CD14-positive monocyte (primary cell): ENCODE measurements around the gene FAM13A. TPM values are rescaled to one million over a fixed set of nuclear protein-coding genes. Genes with fewer than 3 reads are reported as not detected.

ENCODE experiments used
- DNase-seq, 3 donors: peaks; one replicate each; pipeline ENCODE4 v3.0.0-alpha.2; 2011 to 2022
- H2AFZ ChIP-seq: 2 replicates; pipeline ENCODE4 v1.6.0; 2012; ENCODE audit warnings: mild to moderate bottlenecking, low read depth, low read length, inconsistent platforms; ENCODE audit not compliant: insufficient read depth, poor library complexity, severe bottlenecking
- H3K27ac ChIP-seq, 2 donors: 1 replicate in 1 of 2; 2 replicates in 1 of 2; pipeline ENCODE4 v1.5.1; 2012 to 2013; ENCODE audit warnings: low read length in 2 of 2, control low read depth in 1 of 2, inconsistent platforms in 1 of 2, low read depth in 1 of 2, mild to moderate bottlenecking in 1 of 2
- H3K27me3 ChIP-seq, 2 donors: one replicate each; pipeline versions ENCODE4 v1.6.0 to v1.6.1; 2011 to 2013; ENCODE audit warnings: low read length in 2 of 2; ENCODE audit not compliant: control insufficient read depth in 2 of 2, insufficient read depth in 2 of 2
- H3K36me3 ChIP-seq, 2 donors: replicated peaks in 1 of 2; 1 replicate in 1 of 2; 2 replicates in 1 of 2; pipeline versions ENCODE4 v1.5.1 to v1.6.1; 2012 to 2013; ENCODE audit warnings: low read length in 2 of 2, control low read depth in 1 of 2, inconsistent platforms in 1 of 2, mild to moderate bottlenecking in 1 of 2; ENCODE audit not compliant: insufficient read depth in 2 of 2, control insufficient read depth in 1 of 2
- H3K4me1 ChIP-seq, 2 donors: 1 replicate in 1 of 2; 2 replicates in 1 of 2; pipeline versions ENCODE4 v1.5.1 to v1.6.1; 2012 to 2013; ENCODE audit warnings: low read length in 2 of 2, control low read depth in 1 of 2, inconsistent platforms in 1 of 2, mild to moderate bottlenecking in 1 of 2, moderate library complexity in 1 of 2; ENCODE audit not compliant: insufficient read depth in 2 of 2, control insufficient read depth in 1 of 2
- H3K4me2 ChIP-seq: replicated peaks from 2 replicates; pipeline ENCODE3; 2012; ENCODE audit warnings: low read length, moderate library complexity, mild to moderate bottlenecking; ENCODE audit not compliant: poor library complexity, severe bottlenecking; ENCODE audit errors: extremely low read depth
- H3K4me3 ChIP-seq, 3 experiments: fragments of 200-600 bp in 1 of 3; sonication (generic) in 1 of 3; replicated peaks in 1 of 3; 1 replicate in 2 of 3; 2 replicates in 1 of 3; pipeline ENCODE4 v1.5.1; 2011 to 2013; ENCODE audit warnings: low read length in 3 of 3, mild to moderate bottlenecking in 3 of 3, control low read depth in 2 of 3, low read depth in 2 of 3, inconsistent platforms in 1 of 3, moderate library complexity in 1 of 3
- H3K79me2 ChIP-seq: 2 replicates; pipeline ENCODE4 v1.6.0; 2012; ENCODE audit warnings: mild to moderate bottlenecking, control low read depth, inconsistent platforms, low read length, moderate library complexity; ENCODE audit not compliant: insufficient read depth
- H3K9ac ChIP-seq: 2 replicates; pipeline ENCODE4 v1.6.0; 2017; ENCODE audit warnings: low read length, mild to moderate bottlenecking; ENCODE audit not compliant: insufficient read depth, poor library complexity, severe bottlenecking
- H3K9me3 ChIP-seq, 2 donors: replicated peaks in 1 of 2; 1 replicate in 1 of 2; 2 replicates in 1 of 2; pipeline versions ENCODE4 v1.5.1 to v1.6.1; 2012 to 2013; ENCODE audit warnings: low read length in 2 of 2, control low read depth in 1 of 2; ENCODE audit not compliant: control insufficient read depth in 1 of 2, insufficient read depth in 1 of 2
- H4K20me1 ChIP-seq: 2 replicates; pipeline ENCODE4 v1.6.0; 2012; ENCODE audit warnings: mild to moderate bottlenecking, low read length, control low read depth, moderate library complexity; ENCODE audit not compliant: insufficient read depth
- H3K27ac Mint-ChIP-seq, 7 donors: one replicate each; pipeline ENCODE4 v1.8.0; 2020; ENCODE audit warnings: mild to moderate bottlenecking in 7 of 7, mixed read lengths in 7 of 7, moderate library complexity in 6 of 7, inconsistent platforms in 2 of 7
- H3K27me3 Mint-ChIP-seq, 3 donors: one replicate each; pipeline ENCODE4 v1.8.0; 2021 to 2022; ENCODE audit warnings: low read depth in 3 of 3, mild to moderate bottlenecking in 3 of 3, mixed read lengths in 3 of 3, moderate library complexity in 3 of 3, inconsistent platforms in 1 of 3
- H3K36me3 Mint-ChIP-seq, 2 donors: one replicate each; pipeline ENCODE4 v1.8.0; 2020; ENCODE audit warnings: mixed read lengths in 2 of 2, inconsistent platforms in 1 of 2, mild to moderate bottlenecking in 1 of 2
- H3K4me1 Mint-ChIP-seq: one replicate; pipeline ENCODE4 v1.8.0; 2020; ENCODE audit warnings: mild to moderate bottlenecking, mixed read lengths
- H3K4me3 Mint-ChIP-seq, 2 donors: one replicate each; pipeline ENCODE4 v1.8.0; 2020; ENCODE audit warnings: mild to moderate bottlenecking in 2 of 2, mixed read lengths in 2 of 2, moderate library complexity in 1 of 2
- H3K9me3 Mint-ChIP-seq, 7 donors: one replicate each; pipeline ENCODE4 v1.8.0; 2020 to 2022; ENCODE audit warnings: mixed read lengths in 7 of 7, mild to moderate bottlenecking in 6 of 7, moderate library complexity in 6 of 7, inconsistent platforms in 2 of 7
- CTCF ChIP-seq: fragments of 200-600 bp; IDR thresholded peaks from one replicate; pipeline ENCODE4 v1.8.0; 2022; ENCODE audit warnings: antibody characterized with exemption, mild to moderate bottlenecking
- WGBS: methylation state at CpG from one replicate; pipeline ENCODE4 v1.1.5; 2013; ENCODE audit warnings: missing lambda C conversion rate; ENCODE audit not compliant: insufficient coverage; 5-methylcytosine and 5-hydroxymethylcytosine counted together
- intact Hi-C, 2 donors: fragments of 100-400 bp; cut with micrococcal nuclease; formaldehyde crosslinking; loops; one replicate each; pipeline versions ENCODE4 v1.15.0 to v1.15.1; 2023
- polyA plus RNA-seq, 3 donors: library from polyadenylated mRNA; depleted of rRNA in 1 of 3; unstranded in 2 of 3; stranded (reverse) in 1 of 3; fragments of 300-500 nt in 2 of 3; fragments of >200 nt in 1 of 3; fragmentation: Illumina TruSeq in 2 of 3; gene quantifications; 1 replicate in 2 of 3; 2 replicates in 1 of 3; pipeline ENCODE4 v1.2.3, GENCODE V29; 2012 to 2021

FAM13A gene
- polyA plus RNA-seq, 3 donors = 5.3 to 20.0 (median 6.5) TPM

DNA sequence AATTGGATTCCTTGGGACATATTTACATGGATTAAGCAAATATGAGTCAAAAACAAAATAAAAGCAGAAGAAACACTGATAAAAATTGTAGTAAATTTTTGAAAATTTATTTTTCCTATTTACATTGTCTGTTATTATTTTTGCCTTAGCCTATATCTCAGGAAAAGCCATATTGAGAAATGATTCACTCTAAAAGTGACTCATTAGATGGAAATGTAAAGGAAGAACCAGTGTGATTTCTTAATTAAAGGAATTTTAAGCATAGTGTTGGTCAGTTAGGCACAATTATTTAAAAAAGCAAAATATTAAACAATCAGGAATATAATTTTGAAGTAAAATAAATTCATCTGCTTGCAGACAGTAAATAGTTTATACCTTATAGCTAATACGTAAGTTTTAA, 191.9 kb downstream of the FAM13A start:
- Histone ChIP-seq H3K36me3 (no peaks in the 10 kb centered on the region), H3K9ac (no peak overlapping the region), H3K9me3 (no peaks in the 10 kb centered on the region), H3K79me2 (no peaks in the 10 kb centered on the region), H4K20me1 (no peaks in the 10 kb centered on the region), H3K4me1 (peaks cover 12 to 15% of the 10 kb centered on the region in 2 donors), H2AFZ (no peak overlapping the region), H3K27ac (no peak overlapping the region), H3K27me3 (peaks cover 5 to 14% of the 10 kb centered on the region in 2 donors), H3K4me3 (no peak overlapping the region), H3K4me2 (no peak overlapping the region)
- Mint-ChIP-seq H3K36me3 (peaks cover 0 to 4% of the 10 kb centered on the region in 2 donors), H3K9me3 (peaks cover 0 to 2% (median 0%) of the 10 kb centered on the region in 7 donors), H3K4me3 (no peak overlapping the region), H3K27ac (no peak overlapping the region), H3K27me3 (peaks cover 2 to 10% (median 9%) of the 10 kb centered on the region in 3 donors), H3K4me1 (peaks cover 11% of the 10 kb centered on the region)
- intact Hi-C loops = no loop called here
- no peak for TF ChIP-seq CTCF
- no peak for DNase-seq
- no CpG with 5 or more reads among the region's 1 CpG for WGBS

DNA sequence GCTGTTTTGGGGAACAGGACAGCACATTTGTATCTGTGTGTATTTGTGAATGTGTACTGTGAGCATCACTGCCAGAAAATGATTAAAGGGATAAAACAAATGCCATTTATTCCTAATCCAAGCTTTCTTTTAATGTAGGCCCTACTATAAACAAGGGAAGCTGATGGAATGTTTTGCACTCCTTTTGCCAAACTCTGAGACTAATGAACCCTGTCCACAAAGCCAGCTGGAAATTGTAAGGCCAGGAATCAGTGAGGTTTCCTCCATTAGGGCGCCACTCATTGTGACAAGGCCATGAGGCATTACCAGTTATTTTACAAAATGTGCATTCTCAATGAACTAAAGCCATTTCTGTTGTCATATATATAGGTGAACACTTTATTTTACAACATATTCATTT, 196.4 kb downstream of the FAM13A start:
- Histone ChIP-seq H3K27ac (peak overlapping the region in 1 of 2 donors; percentile 83), H3K4me1 (peaks cover 41 to 42% of the 10 kb centered on the region in 2 donors), H3K9me3 (no peaks in the 10 kb centered on the region), H3K79me2 (no peaks in the 10 kb centered on the region), H3K36me3 (no peaks in the 10 kb centered on the region), H3K9ac (no peak overlapping the region), H4K20me1 (no peaks in the 10 kb centered on the region), H3K4me2 (no peak overlapping the region), H3K27me3 (no peaks in the 10 kb centered on the region), H2AFZ (peak overlapping the region; percentile 37), H3K4me3 (no peak overlapping the region)
- Mint-ChIP-seq H3K9me3 (no peaks in the 10 kb centered on the region), H3K4me3 (no peak overlapping the region), H3K27me3 (peaks cover 0 to 1% (median 0%) of the 10 kb centered on the region in 3 donors), H3K27ac (peak overlapping the region in 6 of 7 donors; percentile 33 to 98 (median 65)), H3K36me3 (no peaks in the 10 kb centered on the region), H3K4me1 (peaks cover 43% of the 10 kb centered on the region)
- TF ChIP-seq CTCF = no peak
- no peak for DNase-seq
- intact Hi-C loops = loop anchor here in 1 of 2 donors (5.0 kb wide), 1 partner anchor 38 kb away; no protein-coding TSS in a partner anchor
- no CpG with 5 or more reads among the region's 1 CpG for WGBS
